HG03064 (cell line): Measurements from ENCODE around the gene GALK1.
"Not testable (repeated sequence)": the region's sequence is repeated elsewhere in the genome, so short reads cannot be mapped to it uniquely, and the experiment has no call there.

ENCODE experiments used
- ATAC-seq: cut with Tn5 transposase; IDR thresholded peaks from one replicate; pipeline ENCODE4 v1.9.1; 2021; ENCODE audit warnings: low read depth; ENCODE audit not compliant: unreplicated experiment

The GALK1 gene

DNA sequence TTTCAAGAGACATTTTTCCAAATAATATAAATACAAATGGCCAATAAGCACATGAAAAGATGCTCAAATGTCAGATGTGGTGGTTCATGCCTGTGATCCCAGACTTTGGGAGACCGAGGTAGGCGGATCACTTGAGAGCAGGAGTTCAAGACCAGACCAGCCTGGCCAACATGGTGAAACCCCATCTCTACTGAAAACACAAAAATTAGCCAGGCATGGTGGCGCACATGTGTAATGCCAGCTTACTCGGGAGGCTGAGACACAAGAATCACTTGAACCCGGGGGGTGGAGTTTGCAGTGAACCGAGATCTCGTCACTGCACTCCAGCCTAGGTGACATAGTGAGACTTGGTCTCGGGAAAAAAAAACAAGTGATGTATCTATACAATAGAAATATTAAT is 2.9 kb upstream of the GALK1 start:
- no peak for ATAC-seq

DNA sequence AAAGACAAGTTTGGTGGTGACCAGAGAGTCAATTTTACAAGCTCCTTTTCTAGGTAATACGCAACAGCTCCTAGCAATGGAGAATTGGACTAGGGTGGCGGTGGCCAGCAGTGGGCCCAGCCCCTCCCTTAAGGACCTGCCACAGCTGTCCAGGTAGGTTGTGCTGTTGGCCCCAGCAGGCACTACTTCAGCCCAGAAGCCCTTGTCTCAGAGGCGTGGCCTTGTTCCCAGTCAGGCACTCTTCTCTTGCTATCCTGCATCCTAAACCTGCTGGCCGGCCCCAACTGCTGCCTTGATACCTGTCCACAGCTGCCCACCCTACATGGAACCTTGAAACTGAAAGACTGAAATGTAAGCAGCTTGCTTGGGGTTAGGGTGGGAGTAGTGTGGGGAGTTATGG is 989 bp upstream of the GALK1 start:
- no peak for ATAC-seq

DNA sequence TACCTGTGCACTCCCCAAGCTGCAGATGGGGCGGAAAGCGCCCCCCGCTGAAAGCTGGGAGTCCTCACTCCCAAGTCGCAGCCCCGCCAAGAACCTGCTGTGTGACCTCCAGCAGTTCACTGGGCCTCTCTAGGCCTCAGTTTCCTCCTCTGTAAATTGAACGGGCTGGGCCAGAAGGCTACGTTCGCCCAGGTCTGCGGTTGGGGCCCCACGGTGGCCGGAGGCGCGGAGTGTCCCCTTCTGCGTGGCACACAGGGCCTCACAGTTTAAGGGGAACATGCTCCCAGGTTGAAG is 628 bp downstream of the GALK1 start:
- no peak for ATAC-seq

DNA sequence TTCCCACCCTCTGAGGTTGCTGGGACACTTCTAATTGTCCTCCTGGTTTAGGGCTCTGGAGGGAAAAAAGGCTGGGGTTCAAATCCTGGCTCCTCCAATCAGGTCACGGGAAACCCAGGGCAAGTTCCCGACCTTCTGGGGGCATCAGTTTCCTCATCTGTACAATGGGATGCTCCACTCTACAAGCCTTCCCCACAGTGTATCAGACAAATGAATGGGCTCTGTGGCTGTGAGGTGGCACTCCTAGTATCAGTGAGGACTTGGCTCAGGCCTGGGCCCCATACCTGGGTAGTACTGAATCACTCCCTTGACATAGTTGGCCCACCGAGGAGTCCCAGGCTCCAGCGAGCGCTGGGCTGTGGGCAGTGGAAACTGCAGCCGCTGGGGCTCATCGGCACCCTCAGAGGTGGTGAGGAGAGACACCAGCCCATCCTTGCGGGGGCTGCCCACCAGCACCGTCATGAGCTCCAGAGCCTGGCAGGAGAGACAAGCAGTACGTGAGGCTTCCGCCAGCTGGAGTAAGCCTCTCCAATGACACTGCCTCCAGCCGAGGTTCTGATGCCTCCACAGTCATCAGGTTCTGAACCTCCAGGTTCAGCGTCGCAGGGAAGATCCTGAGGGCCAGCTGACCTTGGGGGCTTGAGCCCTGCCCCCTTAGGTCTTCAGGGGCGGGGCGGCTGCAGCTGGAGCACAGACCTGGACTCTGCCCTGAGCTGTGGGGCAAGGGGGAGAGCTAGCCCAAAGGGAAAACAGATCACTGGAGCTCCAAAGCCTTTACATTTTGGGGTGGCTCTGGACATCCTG is 1.2 kb downstream of the GALK1 start:
- no peak for ATAC-seq

DNA sequence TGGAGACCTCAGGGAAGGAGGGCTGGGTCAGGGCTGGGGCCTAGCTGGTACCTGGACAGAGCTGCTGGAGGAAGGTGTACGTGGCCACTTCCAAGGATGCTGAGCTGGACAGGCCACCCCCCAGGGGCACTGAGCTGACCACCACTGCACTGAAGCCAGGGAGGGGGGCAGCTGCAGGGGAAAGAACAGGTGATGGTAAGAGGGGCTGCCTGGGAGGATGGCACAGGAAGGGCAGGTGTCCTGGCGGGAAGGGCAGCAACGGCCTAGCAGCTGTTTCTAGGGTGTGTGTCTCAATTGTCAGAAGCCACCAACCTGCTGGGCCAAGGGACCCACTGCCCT is 1.8 kb downstream of the GALK1 start:
- ATAC-seq = no peak

DNA sequence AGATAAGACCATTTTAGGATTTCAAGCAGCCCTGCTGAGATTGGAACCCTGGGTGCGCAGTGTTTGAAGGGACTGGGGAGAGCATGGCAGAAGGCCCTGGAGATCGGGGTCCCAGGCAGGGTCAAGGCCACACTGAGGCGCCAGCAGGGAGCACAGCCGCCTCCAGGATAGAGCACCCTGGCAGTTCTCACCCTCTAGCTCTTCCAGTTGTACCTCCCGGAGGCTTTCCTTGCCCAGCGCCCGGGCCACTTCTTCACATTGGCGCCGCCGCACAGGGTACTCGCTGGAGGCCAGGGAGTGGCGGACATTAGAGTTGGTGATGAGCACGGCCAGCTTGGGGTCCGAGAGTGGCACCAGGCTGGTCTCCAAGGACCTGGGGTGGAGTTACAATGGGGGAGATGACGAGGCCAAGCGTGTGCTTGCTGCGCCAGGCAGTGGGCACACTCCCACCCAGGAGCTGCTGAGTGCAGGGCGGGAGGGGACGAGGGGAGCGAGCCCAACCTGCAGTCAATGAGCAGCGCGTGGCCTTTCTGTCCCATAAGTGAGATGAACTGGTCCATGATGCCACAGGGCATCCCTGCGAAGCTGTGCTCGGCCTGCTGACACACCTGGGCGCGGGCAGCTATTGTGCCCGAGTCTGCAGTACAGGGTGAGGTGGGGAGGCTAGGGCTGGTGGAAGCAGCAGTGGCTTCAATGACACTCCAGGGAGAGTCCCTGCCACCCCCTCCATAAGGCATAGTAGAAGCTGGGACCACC is 2.3 kb downstream of the GALK1 start:
- ATAC-seq = no peak

DNA sequence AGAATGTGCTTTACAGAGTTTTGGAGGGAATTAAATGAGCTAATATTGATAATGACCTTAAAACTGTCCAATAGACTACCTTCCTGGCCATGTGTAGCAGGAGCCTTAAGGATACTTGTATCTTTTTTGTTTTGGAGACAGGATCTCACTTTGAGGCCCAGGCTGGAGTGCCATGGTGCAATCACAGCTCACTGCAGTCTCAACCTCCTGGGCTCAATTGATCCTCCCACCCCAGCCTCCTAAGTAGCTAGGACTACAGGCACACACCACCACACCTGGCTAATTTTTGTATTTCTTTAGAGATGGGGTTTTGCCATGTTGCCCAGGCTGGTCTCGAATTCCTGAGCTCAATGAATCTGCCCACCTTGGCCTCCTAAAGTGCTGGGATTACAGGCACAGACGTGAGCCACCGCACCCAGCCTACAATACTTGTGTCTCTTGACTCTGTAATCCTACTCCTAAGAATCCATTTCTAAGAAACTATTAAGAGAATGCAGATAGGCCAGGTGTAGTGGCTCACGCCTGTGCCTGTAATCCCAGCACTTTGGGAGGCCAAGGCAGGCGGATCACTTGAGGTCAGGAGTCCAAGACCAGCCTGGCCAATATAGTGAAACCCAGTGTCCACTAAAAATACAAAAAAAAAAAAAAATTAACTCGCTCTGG is 4.9 kb downstream of the GALK1 start:
- not testable (repeated sequence) for ATAC-seq

DNA sequence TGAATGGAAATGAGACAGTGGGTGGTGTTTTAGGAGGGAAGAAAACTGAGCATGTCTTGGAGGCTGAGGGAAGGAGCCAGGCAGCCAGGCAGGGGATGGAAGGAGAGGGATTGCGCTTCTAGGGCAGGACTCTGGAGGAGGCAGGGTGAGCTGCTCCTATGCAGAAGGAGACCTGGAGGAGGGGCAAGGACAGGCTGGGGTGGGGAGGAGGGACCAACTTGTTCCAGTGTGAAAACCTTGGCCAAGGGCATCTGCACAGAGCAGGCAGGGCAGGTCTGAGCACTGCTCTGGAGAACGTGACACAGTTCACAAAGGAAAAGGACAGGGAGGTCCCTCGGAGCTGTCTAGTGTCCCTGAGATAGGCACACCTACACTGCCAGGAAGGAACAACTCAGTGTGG is 5.5 kb downstream of the GALK1 start:
- ATAC-seq = no peak

DNA sequence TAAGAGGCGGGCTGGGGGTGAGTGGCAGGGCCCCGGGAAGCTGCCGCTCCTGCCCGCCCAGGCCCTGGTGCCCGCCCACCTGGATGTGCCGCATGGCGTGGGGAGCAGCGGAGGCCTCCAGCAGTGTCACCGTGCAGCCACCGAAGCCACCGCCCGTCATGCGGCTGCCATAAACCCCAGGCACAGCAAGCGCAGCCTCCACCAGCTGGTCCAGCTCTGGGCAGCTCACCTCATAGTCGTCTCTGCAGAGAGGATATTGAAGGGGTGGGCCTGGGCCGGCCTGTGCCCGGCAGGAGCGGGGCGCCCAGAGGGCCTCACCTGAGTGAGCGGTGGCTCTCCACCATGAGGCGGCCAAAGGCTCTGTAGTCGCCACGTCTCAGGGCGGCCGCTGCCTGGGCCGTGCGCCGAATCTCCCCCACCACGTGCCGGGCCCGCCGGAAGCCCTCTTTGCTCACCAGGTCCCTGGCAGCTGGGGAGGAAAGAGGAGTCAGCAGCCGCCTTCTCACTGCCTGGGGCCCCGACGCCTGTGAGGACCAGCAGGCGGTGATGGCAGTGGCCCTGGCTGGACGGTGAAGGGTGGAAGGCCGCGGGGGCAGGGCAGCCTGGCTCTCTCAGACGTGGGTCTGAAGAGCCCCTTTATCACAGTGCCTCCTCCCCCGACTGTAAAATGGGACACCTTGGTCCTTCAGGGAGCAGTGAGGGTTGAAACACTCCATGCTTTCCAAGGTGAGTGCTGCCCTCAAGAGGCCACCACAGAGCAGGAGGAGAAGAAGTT is 6.7 kb downstream of the GALK1 start:
- ATAC-seq = no peak

DNA sequence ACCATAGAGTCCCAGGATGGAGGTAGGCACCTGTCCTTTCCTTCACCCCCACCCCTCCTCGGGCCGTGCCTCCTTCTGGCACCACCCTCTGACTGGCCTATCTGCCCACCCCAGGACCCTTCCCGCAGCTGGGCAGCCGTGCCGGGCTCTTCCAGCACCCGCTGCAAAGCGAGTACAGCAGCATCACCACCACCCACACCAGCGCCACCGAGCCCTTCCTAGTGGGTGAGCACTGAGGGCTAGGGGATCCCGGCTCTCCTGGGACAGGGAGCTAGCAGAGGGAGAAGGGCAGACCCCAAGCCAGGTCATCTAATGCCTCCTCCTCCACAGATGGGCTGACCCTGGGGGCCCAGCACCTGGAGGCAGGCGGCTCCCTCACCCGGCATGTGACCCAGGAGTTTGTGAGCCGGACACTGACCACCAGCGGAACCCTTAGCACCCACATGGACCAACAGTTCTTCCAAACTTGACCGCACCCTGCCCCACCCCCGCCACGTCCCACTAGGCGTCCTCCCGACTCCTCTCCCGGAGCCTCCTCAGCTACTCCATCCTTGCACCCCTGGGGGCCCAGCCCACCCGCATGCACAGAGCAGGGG is 7.8 kb downstream of the GALK1 start:
- no peak for ATAC-seq

DNA sequence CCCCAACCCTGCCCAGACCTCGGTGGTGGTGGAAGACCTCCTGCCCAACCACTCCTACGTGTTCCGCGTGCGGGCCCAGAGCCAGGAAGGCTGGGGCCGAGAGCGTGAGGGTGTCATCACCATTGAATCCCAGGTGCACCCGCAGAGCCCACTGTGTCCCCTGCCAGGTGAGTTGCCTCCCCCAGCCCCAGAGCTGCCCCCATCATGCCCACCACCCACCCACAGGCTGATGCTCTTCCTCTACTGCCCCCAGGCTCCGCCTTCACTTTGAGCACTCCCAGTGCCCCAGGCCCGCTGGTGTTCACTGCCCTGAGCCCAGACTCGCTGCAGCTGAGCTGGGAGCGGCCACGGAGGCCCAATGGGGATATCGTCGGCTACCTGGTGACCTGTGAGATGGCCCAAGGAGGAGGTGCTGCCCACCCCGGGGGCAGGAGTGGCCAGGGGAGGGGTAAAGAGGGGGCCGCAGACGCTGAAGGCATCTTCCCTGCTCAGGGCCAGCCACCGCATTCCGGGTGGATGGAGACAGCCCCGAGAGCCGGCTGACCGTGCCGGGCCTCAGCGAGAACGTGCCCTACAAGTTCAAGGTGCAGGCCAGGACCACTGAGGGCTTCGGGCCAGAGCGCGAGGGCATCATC is 8.4 kb downstream of the GALK1 start:
- ATAC-seq = no peak

DNA sequence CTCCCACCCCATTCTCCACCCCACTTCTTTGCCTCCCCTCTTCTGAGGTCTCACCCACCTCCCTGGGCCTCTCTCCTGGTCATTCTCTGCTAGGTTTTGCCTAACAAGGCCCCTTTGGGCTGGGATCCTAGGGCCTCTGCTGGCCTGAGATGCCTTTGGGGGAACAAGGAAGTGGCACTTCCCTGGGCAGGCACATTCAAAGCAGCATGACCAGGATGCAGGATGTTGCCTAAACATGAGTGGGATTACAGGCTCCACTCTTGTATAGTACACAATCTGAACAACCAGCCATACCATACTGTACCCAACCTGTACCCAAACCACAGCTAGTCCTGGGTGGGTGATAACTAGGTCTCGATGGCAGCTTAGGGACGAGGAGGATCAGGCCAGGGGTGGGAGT is 9.0 kb downstream of the GALK1 start:
- no peak for ATAC-seq

DNA sequence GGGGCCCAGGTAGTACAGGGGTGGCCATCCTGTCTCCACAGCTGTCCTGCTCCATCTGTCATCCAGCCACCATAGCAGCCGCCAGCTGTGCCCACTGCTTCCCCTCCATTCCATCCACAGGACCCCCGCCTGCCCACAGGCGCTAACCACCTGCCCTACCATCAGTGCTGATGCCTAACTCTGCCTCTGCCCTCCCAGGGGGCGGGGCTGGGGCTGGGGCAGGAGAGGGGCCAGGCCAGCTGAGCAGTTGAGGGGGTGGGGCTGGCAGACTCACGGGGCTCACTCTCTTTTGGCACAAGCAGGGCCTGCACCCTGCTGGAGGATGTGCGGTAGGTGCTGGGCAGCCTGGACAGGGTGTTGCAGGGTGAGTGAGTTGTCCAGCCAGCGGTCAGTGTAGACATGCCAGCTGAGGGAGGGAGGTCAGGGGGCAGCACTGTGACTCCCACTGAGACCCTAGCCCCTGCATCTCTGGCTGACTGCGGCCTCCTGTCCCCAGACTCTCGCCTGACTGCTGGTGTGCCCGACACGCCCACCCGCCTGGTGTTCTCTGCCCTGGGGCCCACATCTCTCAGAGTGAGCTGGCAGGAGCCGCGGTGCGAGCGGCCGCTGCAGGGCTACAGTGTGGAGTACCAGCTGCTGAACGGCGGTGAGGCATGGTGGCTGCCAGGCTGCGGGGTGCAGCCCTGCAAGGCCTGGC is 9.6 kb downstream of the GALK1 start:
- ATAC-seq = no peak

DNA sequence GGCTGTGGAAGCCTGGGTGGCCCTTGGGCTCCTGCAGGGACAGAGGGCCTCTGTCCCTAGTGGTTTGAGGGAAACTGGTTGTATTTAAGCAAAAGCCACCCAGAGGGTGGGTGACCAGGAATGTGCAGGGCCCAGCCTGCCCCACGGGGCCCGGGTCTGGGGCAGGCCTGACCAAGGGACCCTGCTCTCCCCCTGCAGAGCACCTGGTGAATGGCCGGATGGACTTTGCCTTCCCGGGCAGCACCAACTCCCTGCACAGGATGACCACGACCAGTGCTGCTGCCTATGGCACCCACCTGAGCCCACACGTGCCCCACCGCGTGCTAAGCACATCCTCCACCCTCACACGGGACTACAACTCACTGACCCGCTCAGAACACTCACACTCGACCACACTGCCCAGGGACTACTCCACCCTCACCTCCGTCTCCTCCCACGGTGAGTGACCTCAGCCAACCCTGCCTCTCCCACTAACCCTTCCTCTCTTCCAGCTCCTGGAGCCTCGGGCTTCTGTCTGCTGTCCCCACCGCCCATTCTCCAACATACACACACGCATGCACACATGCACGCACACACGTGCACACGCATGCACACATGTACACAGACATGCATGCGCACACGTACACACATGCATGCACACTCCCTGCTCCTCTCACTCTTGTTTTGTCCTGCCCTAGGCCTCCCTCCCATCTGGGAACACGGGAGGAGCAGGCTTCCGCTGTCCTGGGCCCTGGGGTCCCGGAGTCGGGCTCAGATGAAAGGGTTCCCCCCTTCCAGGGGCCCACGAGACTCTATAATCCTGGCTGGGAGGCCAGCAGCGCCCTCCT is 10.4 kb downstream of the GALK1 start:
- ATAC-seq = no peak

DNA sequence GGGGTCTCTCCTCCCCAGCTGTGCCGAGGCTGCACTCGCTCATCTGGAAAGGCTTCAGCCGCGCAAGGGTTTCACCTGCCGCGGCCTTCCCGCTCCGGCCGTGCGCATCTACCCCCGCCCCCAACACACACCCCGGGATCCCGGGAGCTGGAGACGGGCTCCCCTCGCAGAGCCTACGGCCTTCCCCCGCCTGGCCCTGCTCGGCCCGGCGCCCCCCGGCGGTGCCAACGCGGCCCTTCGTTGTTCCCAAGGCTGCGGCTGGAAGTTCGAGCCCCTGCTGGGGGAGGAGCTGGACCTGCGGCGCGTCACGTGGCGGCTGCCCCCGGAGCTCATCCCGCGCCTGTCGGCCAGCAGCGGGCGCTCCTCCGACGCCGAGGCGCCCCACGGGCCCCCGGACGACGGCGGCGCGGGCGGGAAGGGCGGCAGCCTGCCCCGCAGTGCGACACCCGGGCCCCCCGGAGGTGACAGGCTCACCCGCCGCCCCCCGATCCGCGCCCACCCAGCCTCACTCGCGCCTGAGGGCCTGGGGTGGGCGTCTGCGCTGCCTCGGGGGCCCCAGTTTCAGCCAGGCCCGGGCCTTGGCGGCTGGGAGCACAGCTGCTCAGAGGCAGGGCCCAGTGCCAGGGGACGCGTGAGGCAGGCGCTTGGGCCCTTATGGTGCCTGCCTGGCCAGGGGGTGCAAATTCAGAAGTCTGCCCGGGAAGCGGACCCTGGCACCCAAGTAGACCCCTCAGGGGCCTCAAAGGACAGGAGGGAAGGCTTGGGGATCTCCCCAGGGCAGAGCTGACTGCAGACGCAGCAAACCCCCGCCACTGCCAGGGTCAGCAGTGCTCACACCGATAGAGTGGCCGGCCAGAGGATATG is 11.2 kb downstream of the GALK1 start:
- no peak for ATAC-seq

DNA sequence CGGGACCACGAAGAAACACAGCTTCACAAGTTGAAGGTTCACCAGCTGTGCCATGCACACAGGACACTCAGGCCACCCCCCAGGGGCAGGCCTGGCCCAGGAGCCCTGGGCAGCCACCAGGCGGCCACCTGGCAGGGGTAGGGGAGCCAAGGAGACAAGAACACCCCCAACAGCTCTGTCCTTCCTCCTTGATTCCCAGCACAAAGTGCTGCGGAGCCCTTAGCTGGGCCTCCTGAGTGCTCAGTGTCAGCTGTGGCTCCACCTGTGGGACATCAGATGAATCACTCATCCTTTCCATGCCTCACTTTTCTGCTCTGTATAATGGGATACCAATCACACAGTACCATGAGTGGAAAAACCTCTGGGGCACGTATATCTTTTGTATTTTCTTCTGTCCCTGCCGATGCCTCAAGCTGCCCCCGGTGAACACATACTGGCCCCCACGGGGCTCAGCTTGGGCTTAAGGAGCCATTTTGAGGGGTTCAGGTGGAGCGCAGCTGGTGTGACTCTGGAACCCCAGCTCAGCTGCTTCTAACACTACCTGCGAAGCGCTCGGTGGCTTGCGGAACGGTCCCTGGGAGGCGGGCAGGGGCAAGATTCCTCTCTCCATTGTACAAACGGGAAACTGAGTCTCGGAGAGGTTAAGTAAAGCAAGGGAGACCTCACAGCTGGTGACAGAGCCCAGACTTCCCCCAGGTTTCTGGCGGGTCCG is 12.0 kb downstream of the GALK1 start:
- no peak for ATAC-seq

DNA sequence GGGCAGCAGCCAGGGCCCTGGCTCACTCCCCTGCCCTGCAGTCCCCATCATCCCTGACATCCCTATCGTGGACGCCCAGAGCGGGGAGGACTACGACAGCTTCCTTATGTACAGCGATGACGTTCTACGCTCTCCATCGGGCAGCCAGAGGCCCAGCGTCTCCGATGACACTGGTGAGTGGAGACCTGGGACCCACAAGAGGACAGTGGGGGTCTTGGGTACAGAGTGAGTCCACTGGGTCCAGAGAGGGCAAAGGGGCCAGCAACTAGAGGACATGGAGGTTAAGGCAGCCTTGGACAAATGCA is 12.6 kb downstream of the GALK1 start:
- no peak for ATAC-seq
